HEK293 (cell line): ENCODE measurements around the gene TBC1D5.

ENCODE experiments used
- CTCF ChIA-PET: fragments of 350-600 bp; formaldehyde crosslinking; extraction: SDS; loops from one replicate; lab custom pipeline; 2021; ENCODE audit warnings: antibody characterized with exemption; lab: Yijun Ruan, JAX
- POLR2A ChIA-PET: fragments of 300-600 bp; formaldehyde crosslinking; extraction: SDS; loops from one replicate; lab custom pipeline; 2020; ENCODE audit warnings: antibody characterized with exemption, inconsistent platforms; lab: Yijun Ruan, JAX
- H3K27ac ChIP-seq: fragments of 200-500 bp; sonication (Bioruptor generic); 2 replicates; pipeline ENCODE4 v1.5.1; 2014; ENCODE audit warnings: low read depth, low read length, control low read depth, inconsistent platforms; ENCODE audit errors: extremely low read depth
- H3K36me3 ChIP-seq, 2 experiments: fragments of 200-500 bp in 1 of 2; sonication (Bioruptor generic) in 1 of 2; 1 replicate in 1 of 2; 2 replicates in 1 of 2; pipeline ENCODE4 v1.5.1; 2014 to 2017; ENCODE audit warnings: inconsistent platforms in 2 of 2, low read length in 2 of 2; ENCODE audit not compliant: control insufficient read depth in 2 of 2, insufficient read depth in 1 of 2
- H3K4me1 ChIP-seq: fragments of 200-500 bp; sonication (Bioruptor generic); 2 replicates; pipeline ENCODE4 v1.5.1; 2014; ENCODE audit warnings: mild to moderate bottlenecking, low read length, inconsistent platforms; ENCODE audit not compliant: control insufficient read depth, insufficient read depth
- H3K4me3 ChIP-seq: 2 replicates; pipeline ENCODE4 v1.5.1; 2011; ENCODE audit warnings: low read depth, mild to moderate bottlenecking, control low read depth, low read length, moderate library complexity
- H3K9me3 ChIP-seq: fragments of 200-500 bp; sonication (Bioruptor generic); 2 replicates; pipeline ENCODE4 v1.5.1; 2014; ENCODE audit warnings: low read depth, low read length, inconsistent platforms; ENCODE audit not compliant: control insufficient read depth, insufficient read depth
- HIC1 ChIP-seq: fragments of 450-650 bp; formaldehyde crosslinking; IDR thresholded peaks from 2 replicates; pipeline ENCODE4 v1.5.1; 2016; ENCODE audit warnings: missing biosample characterization, missing genetic modification characterization
- TRIM28 ChIP-seq: IDR thresholded peaks from 2 replicates; pipeline ENCODE4 v1.6.1; 2011; ENCODE audit warnings: low read length, control low read depth, borderline replicate concordance
- YY2 ChIP-seq: fragments of 450-650 bp; formaldehyde crosslinking; IDR thresholded peaks from 2 replicates; pipeline ENCODE4 v1.5.1; 2016; ENCODE audit warnings: missing biosample characterization, missing genetic modification characterization
- ZBTB1 ChIP-seq: fragments of 450-650 bp; formaldehyde crosslinking; IDR thresholded peaks from 2 replicates; pipeline ENCODE4 v1.5.1; 2016; ENCODE audit warnings: missing biosample characterization, missing genetic modification characterization
- ZFHX2 ChIP-seq: fragments of 450-650 bp; formaldehyde crosslinking; conservative IDR thresholded peaks from 2 replicates; pipeline ENCODE4 v1.5.1; 2016; ENCODE audit warnings: missing biosample characterization, missing genetic modification characterization
- ZNF10 ChIP-seq: fragments of 450-650 bp; formaldehyde crosslinking; IDR thresholded peaks from 2 replicates; pipeline ENCODE4 v1.5.1; 2017; ENCODE audit warnings: missing biosample characterization, missing genetic modification characterization
- ZNF121 ChIP-seq: fragments of 450-650 bp; formaldehyde crosslinking; IDR thresholded peaks from 2 replicates; pipeline ENCODE4 v1.5.1; 2016; ENCODE audit warnings: missing biosample characterization, missing genetic modification characterization
- ZNF169 ChIP-seq: fragments of 450-650 bp; formaldehyde crosslinking; IDR thresholded peaks from 2 replicates; pipeline ENCODE4 v1.5.1; 2016; ENCODE audit warnings: missing biosample characterization, missing genetic modification characterization
- ZNF324 ChIP-seq: fragments of 450-650 bp; formaldehyde crosslinking; IDR thresholded peaks from 2 replicates; pipeline ENCODE4 v1.5.1; 2016; ENCODE audit warnings: missing biosample characterization, missing genetic modification characterization
- ZNF391 ChIP-seq: fragments of 450-650 bp; formaldehyde crosslinking; IDR thresholded peaks from 2 replicates; pipeline ENCODE4 v1.5.1; 2016; ENCODE audit warnings: low read depth, missing biosample characterization, missing genetic modification characterization, borderline replicate concordance
- ZNF514 ChIP-seq: fragments of 450-650 bp; formaldehyde crosslinking; IDR thresholded peaks from 2 replicates; pipeline ENCODE4 v1.5.1; 2016; ENCODE audit warnings: missing biosample characterization, missing genetic modification characterization
- ZNF518A ChIP-seq: fragments of 450-650 bp; formaldehyde crosslinking; conservative IDR thresholded peaks from 2 replicates; pipeline ENCODE4 v1.5.1; 2016; ENCODE audit warnings: low read depth, missing biosample characterization, missing genetic modification characterization
- ZNF521 ChIP-seq: fragments of 450-650 bp; formaldehyde crosslinking; IDR thresholded peaks from 2 replicates; pipeline ENCODE4 v1.5.1; 2017; ENCODE audit warnings: missing biosample characterization, mild to moderate bottlenecking, missing genetic modification characterization
- ZNF596 ChIP-seq: fragments of 450-650 bp; IDR thresholded peaks from 2 replicates; pipeline ENCODE4 v1.5.0; 2018; ENCODE audit warnings: missing biosample characterization, mild to moderate bottlenecking, missing genetic modification characterization, moderate library complexity
- ZNF692 ChIP-seq: fragments of 450-650 bp; formaldehyde crosslinking; IDR thresholded peaks from 2 replicates; pipeline ENCODE4 v1.5.1; 2016; ENCODE audit warnings: missing biosample characterization, missing genetic modification characterization
- TF ChIP-seq, protein P1 (sequence below): fragments of 450-650 bp; formaldehyde crosslinking; IDR thresholded peaks from 2 replicates; pipeline ENCODE4 v1.5.1; 2016; ENCODE audit warnings: missing biosample characterization, missing genetic modification characterization
- TF ChIP-seq, protein P2 (sequence below): fragments of 450-650 bp; formaldehyde crosslinking; IDR thresholded peaks from 2 replicates; pipeline ENCODE4 v1.5.1; 2017; ENCODE audit warnings: missing biosample characterization, missing genetic modification characterization
- TF ChIP-seq, protein P3 (sequence below): fragments of 450-650 bp; formaldehyde crosslinking; IDR thresholded peaks from 2 replicates; pipeline ENCODE4 v1.5.1; 2016; ENCODE audit warnings: missing biosample characterization, missing genetic modification characterization

Gene TBC1D5

GRCh38 chr3:17759901-17760300 lies 17.5 kb upstream of the TBC1D5 start:
- Histone ChIP-seq H3K4me3 (no peak overlapping the region), H3K4me1 (no peaks in the 10 kb centered on the region), H3K36me3 (no peaks in the 10 kb centered on the region)
- CTCF ChIA-PET = no interaction called here
- TF ChIP-seq ZNF10 (tag by site-specific recombination) = no peak
- TF ChIP-seq ZNF521 (tag by site-specific recombination) = no peak
- TF ChIP-seq, all 188 proteins: peak for 0
- H3K9me3 ChIP-seq = no peaks in the 10 kb centered on the region
- no peak overlapping the region for H3K27ac ChIP-seq
- POLR2A ChIA-PET = no interaction called here

GRCh38 chr3:17755836-17756235 lies 13.4 kb upstream of the TBC1D5 start:
- ChIA-PET CTCF (interaction anchor here (1.0 kb wide), 1 partner anchor 111 kb away, joined by 4 read pairs; no protein-coding TSS in a partner anchor), POLR2A (no interaction called here)
- Histone ChIP-seq H3K4me1 (no peaks in the 10 kb centered on the region), H3K9me3 (no peaks in the 10 kb centered on the region), H3K4me3 (no peak overlapping the region), H3K27ac (no peak overlapping the region), H3K36me3 (no peaks in the 10 kb centered on the region)
- TF ChIP-seq ZFHX2 (tag by site-specific recombination) = no peak
- no peak for TF ChIP-seq ZNF391 (tag by site-specific recombination)
- no peak for TF ChIP-seq ZNF514 (tag by site-specific recombination)
- TF ChIP-seq YY2 = no peak

- ChIA-PET CTCF (no interaction called here), POLR2A (interaction anchor here (1.2 kb wide), 1 partner anchor 11 kb away, joined by 3 read pairs; the partner anchor contains the start of gene TBC1D5)
- no peaks in the 10 kb centered on the region for H3K9me3 ChIP-seq
- H3K36me3 ChIP-seq = no peaks in the 10 kb centered on the region
- H3K27ac ChIP-seq = no peak overlapping the region
- H3K4me3 ChIP-seq = no peak overlapping the region
- no peaks in the 10 kb centered on the region for H3K4me1 ChIP-seq
- no peak for TF ChIP-seq ZNF518A (tag by site-specific recombination)
- TF ChIP-seq ZNF324 (tag by site-specific recombination) = no peak
- no peak for TF ChIP-seq ZBTB1 (tag by site-specific recombination)
- no peak for TF ChIP-seq TRIM28
- TF ChIP-seq, protein P1, sequence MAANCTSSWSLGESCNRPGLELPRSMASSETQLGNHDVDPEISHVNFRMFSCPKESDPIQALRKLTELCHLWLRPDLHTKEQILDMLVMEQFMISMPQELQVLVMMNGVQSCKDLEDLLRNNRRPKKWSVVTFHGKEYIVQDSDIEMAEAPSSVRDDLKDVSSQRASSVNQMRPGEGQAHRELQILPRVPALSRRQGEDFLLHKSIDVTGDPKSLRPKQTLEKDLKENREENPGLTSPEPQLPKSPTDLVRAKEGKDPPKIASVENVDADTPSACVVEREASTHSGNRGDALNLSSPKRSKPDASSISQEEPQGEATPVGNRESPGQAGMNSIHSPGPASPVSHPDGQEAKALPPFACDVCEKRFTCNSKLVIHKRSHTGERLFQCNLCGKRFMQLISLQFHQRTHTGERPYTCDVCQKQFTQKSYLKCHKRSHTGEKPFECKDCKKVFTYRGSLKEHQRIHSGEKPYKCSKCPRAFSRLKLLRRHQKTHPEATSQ (tag by site-specific recombination) = no peak
- TF ChIP-seq, protein P2, sequence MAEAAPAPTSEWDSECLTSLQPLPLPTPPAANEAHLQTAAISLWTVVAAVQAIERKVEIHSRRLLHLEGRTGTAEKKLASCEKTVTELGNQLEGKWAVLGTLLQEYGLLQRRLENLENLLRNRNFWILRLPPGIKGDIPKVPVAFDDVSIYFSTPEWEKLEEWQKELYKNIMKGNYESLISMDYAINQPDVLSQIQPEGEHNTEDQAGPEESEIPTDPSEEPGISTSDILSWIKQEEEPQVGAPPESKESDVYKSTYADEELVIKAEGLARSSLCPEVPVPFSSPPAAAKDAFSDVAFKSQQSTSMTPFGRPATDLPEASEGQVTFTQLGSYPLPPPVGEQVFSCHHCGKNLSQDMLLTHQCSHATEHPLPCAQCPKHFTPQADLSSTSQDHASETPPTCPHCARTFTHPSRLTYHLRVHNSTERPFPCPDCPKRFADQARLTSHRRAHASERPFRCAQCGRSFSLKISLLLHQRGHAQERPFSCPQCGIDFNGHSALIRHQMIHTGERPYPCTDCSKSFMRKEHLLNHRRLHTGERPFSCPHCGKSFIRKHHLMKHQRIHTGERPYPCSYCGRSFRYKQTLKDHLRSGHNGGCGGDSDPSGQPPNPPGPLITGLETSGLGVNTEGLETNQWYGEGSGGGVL = no peak
- no peak for TF ChIP-seq ZNF121 (tag by site-specific recombination)
- no peak for TF ChIP-seq ZNF596 (tag by site-specific recombination)
- no peak for TF ChIP-seq ZNF169 (tag by site-specific recombination)
- no peak for TF ChIP-seq ZNF692
- TF ChIP-seq HIC1 (tag by site-specific recombination) = no peak
- TF ChIP-seq, protein P3, sequence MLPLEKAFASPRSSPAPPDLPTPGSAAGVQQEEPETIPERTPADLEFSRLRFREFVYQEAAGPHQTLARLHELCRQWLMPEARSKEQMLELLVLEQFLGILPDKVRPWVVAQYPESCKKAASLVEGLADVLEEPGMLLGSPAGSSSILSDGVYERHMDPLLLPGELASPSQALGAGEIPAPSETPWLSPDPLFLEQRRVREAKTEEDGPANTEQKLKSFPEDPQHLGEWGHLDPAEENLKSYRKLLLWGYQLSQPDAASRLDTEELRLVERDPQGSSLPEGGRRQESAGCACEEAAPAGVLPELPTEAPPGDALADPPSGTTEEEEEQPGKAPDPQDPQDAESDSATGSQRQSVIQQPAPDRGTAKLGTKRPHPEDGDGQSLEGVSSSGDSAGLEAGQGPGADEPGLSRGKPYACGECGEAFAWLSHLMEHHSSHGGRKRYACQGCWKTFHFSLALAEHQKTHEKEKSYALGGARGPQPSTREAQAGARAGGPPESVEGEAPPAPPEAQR (tag by site-specific recombination) = no peak
Observed at GRCh38 chr3:17753632-17753992, 11.2 kb upstream of the TBC1D5 start.
